HG03354 (cell line): ENCODE results near the gene GDF11.
A peak's percentile ranks its signal among the peaks of the same experiment; 100 is the strongest.
"Not testable (repeated sequence)": the region's sequence is repeated elsewhere in the genome, so short reads cannot be mapped to it uniquely, and the experiment has no call there.

Experiments
- ATAC-seq: cut with Tn5 transposase; IDR thresholded peaks from one replicate; pipeline ENCODE4 v1.9.1; 2021; ENCODE audit warnings: mild to moderate bottlenecking; ENCODE audit not compliant: unreplicated experiment, poor library complexity, severe bottlenecking

Gene GDF11

DNA sequence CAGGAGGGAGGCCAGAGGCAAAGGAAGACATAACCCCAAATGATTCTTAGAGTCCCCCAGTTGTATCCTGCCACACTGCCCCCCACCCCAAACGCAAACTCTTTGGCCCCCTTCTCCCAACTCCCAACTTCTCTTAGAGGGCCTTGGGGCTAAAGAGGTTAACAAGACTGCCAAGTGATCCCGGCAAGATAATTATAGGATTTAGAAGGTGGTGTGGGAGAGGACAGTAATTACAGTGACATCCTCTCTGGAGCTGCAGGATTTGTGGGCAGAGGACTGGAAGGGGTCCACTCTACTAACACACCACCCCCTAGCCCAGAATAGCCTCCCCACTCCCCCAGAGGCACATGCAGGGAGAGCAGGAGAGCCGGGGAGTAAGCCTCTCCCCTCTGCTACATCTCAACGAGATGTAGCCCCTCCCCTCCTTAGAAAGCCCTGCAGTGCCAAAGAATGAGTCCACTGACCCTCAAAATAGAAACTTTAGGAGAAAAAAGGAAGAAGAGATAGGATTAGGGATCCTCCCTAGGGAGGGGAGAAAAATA, 5.3 kb upstream of the GDF11 start:
- peak; percentile 13 for ATAC-seq

DNA sequence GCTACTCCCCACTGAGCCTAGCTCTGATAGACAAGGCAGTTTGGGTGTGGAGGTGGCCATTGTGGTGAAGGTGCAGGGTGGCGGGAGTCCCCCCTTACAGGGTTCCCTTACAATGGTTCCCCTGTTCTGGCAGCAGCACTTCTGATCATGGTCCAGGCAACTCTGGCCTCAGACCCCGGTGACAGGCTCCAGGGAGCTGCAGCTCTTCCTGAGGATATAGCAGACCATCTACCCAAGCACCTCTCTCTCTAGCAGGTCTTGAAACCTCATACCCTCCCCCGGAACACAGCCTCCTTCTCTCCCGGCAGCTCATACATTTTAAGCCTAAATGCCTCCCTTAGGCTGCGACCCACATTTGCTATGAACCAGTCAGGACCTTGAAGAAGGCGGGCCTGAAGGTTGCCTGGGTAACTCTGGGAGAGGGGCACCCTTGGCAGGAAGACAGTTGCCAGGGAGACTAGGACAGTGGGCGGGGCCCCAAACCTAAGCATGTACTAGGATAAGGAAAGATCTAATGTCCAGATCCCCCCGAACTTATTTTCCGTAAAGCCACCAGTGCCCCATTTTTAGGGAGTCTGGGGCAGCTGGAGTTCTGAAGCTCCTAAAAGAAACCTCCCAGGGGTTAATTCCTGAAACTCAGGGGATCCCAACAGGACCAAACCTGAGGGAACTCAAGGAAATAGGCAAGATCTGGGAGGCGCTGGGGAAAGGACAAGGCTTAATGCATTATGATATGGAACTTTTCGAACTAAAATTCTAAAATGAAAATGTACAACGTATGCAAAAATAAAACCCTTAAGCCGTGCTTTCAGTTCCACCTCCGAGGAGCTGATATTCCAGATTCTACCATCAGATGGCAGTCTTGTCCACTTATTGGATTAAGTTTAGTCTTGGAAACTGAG, 4.5 kb upstream of the GDF11 start:
- peak; percentile 86 for ATAC-seq

DNA sequence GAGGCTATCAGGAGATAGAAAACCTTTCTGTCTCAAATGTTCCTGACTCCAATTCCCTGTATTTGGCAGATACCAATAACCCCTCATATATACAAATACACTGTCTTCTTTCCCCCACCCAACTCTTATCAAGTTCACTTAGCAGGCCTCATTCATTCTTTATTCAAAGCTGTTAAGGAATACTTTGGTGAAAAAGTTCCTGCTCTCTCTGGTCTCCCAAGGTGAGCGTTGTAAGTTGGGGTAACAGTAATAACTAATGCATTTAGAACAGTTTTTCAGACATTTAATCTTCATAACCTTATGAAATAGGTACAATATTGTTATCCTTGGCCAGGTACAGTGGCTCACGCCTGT, 3.9 kb upstream of the GDF11 start:
- ATAC-seq = no peak

DNA sequence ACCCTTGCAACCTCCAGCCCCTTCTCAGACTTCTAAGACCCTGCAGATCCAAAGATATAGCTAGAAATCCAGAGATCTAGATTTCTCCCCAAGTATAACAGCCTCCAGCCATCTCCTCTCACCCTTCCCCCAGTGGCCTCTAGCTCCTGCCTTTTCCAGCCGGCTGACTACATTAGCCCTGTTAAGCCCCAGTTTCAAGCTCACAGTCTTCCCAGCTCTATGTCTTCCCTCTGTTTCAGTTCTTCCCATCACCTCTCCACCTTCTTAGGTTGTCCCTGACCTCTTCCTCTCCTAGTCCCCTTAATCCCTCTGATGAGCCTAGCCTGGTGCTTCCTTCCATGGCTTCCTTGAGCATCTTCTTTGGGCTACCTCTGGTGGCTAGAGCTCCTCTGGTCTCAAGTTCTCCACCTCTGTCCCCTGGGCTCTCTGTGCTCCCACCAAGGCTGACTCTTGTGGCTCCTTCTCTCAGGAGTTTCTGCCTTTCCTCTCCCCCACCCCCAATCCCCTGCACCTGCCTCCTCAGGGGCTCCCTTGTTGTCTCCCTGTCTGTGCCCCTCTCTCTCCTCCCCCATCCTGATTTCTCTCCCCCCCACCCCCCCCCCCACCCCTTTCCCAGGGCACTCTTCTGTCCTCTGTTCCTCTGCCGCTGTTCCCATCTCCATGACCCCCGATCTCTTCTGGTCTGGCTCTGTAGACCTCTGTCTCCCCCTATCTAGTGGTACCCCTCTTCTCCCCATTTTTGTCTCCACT, 816 bp upstream of the GDF11 start:
- ATAC-seq = no peak

DNA sequence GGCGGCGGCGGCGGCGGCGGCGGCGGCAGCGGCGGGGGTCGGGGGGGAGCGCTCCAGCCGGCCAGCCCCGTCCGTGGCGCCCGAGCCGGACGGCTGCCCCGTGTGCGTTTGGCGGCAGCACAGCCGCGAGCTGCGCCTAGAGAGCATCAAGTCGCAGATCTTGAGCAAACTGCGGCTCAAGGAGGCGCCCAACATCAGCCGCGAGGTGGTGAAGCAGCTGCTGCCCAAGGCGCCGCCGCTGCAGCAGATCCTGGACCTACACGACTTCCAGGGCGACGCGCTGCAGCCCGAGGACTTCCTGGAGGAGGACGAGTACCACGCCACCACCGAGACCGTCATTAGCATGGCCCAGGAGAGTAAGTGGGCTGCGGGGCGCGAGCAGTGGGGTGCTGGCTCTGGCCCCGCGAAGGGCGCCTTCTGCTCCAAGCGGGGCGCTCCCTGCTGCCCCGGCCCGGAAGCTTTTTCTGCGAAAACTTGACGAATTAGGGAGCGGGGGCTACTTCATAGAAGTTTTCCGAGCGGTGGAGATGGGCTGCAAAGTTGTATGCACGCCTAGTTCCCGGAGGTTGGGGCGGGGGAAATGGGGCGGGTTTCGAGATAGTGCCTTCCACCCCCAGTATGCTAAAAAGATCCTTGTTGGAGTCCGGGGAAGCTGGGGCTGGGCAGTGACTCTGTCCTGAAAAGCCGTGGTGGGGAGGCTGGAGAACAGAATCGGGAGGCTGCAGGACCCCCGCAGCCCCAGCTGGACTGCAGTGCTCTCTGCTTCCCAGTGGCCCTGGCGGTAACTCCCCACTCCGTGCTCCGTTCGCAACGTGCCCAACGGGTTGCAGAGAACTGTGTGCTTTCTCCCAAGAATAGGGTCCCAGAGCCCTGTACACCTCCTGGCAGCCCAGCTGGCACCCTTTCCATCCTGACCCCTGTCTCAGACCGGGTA, 751 bp downstream of the GDF11 start:
- peak; percentile 49 for ATAC-seq

DNA sequence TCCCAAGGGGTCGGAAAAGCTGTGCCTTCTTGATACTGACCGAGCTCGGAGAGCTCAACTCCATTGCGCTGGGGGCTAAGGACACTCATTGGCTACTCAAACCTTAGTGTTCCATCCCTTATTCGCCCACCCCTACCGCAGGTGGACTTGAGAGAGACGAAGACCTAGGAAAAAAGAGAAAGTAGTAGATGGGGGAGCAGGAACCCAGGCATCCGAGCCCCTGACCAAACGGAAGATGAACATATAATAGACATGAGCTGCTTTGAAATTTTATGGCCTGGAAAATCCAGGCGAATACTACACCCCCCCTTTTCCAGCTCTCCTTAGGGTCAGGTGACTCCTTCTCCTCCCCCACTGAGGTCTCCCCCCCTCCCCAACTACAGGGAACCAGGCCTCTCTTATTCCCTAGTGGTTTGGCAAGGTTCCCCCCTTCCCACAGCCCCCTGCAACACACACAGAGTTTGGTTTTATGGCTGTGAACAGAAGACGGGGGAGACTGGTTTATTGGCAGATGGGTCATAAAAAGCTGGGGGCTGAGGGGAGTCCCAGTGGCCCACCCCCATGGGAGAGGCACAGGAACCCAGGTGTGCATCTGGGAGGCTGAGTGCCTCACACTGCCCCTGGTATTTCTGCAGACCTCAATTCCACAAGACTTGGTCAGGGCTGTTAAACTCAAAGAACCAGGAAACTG, 1.6 kb downstream of the GDF11 start:
- ATAC-seq = no peak

DNA sequence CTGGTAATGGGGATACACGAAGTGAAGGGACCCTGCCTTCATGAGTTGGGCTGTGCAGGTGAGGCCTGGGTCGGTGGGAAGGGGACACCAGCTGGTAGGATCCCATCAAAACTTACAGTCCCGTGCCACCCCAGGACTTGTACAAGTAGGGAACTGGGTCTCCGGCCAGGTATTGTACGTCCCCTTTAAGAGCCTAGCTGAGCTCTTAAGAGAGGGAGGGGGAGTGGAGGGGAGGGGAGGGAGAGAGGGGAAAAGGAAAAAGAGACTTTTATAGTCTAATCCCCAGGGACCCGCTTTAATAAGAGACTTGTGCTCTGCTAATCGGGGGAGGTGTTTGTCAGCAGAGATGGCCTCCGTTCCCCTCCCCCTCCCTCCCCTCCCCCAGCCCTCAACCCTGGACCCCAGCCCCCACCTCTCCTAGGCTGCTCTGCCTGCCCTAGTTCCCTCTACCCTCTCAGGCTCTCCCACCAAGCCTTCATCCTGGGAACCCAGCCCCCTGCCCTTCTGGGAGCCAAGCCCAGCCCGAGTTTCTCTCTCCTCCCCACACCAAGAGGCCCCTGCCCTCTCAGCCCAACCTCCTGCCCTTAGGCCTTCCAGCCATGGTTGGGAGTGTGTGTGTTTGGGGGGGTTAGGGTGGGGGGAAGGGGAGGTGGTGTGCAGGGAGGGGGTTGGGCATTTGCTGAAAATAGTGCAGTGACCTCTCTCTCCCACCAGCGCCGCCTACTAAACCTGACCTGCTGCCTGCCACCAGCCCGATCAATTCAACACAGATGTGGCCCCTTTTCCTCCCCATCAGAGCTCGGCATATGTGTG, 2.6 kb downstream of the GDF11 start:
- ATAC-seq = no peak

DNA sequence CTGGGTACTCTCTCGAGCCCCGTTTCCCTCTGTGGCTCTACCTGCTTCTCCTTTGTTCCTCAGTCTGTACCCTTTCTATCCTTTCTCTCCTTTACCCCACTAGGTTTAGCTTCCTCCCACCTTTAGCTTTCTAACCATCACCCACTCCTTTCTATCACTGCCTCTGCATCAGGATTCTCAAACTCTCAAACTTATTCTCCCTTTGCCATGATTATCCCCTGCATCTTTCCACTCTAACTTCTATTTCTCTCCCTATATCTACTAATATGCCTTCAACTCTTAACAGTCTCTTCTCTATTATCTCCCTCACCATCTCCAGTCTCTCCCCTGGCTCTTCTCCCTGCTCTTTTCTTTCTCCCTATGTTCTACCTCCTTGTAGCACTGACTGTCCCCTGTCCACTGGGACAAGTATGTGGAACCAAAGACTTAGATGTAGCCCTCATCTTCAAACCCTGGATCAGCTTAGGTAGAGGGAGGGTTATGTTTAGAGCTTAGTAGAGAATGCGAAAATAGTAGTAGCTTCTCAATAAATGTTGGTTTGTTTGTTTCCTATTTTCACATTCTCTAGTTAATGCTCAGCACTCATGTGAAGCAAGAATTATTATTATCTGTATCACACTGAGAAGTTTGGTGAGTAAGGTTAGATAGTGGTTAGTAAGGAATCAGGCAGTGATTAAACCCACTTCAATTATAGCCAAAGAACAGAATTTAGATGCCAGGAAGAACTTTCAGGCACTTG, 3.4 kb downstream of the GDF11 start:
- ATAC-seq = no peak

DNA sequence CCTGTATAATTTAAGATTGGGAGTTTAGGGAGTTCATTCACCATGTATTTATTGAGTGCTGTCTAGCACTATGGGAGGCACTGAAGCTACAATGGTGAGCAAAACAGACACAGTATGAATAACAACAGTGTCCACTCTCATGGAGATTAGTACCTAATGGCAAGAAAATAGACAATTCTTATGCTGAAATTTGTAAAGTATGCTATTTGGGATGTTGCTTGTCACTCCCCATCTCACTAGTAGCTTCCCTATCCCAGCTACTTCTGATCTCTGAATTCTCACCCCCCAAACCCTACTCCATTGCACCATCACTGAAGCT, 4.0 kb downstream of the GDF11 start:
- ATAC-seq = no peak

DNA sequence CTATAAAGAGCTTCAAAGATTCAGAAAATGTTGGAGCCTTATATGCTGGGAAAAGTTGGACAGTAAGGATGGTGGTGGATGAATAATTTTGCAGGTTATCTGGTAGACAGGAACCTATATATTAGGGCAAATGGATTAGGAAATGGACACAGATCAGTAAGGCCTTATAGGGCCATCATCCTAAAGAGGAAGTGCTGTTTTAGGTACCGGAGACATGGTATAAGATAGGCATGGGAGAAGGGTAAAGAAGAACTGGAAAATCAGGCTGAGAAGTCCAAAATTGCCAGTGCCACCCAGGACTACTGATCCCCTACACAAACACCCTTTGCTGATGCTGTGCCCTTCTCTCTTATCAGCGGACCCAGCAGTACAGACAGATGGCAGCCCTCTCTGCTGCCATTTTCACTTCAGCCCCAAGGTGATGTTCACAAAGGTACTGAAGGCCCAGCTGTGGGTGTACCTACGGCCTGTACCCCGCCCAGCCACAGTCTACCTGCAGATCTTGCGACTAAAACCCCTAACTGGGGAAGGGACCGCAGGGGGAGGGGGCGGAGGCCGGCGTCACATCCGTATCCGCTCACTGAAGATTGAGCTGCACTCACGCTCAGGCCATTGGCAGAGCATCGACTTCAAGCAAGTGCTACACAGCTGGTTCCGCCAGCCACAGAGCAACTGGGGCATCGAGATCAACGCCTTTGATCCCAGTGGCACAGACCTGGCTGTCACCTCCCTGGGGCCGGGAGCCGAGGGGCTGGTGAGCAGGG, 5.5 kb downstream of the GDF11 start:
- no peak for ATAC-seq

DNA sequence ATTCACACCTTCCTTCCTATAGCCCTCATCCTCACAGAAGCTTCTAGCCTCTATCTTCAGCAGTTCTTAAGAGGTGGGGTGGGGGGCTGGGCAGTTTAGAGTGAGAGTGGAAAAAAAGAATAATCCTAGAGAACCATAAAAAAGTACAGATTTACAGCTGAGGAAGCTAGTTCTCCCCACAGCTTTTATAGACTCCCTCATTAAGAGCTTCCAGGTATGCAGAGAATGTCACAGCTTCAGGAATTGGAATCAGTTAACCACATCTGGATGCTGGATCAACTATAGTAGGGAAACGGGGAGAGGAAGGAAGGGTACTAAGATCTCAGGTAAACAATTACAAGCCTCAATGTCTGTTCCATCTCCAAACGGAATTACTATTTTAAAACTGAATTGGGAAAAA, 12.3 kb downstream of the GDF11 start:
- ATAC-seq = no peak

DNA sequence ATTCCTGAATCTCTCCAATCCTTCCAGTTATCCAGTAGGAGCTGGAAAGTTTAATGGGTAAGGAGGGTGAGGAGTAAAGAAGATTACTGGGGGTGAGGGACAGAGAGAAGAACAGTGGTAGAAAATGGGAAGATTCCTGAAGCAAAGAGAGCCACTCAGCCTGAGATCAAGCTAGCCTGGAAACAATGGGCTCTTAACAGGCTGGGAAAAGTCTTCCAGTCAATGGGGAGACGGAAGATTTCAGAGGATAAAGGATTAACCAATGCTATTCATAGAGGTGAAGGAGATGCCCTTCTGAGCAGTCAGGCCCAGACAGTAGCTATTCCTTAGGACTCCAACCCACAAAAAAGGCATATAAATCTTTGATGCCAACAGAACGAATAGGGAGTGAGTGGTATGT, 14.8 kb downstream of the GDF11 start:
- no peak for ATAC-seq

DNA sequence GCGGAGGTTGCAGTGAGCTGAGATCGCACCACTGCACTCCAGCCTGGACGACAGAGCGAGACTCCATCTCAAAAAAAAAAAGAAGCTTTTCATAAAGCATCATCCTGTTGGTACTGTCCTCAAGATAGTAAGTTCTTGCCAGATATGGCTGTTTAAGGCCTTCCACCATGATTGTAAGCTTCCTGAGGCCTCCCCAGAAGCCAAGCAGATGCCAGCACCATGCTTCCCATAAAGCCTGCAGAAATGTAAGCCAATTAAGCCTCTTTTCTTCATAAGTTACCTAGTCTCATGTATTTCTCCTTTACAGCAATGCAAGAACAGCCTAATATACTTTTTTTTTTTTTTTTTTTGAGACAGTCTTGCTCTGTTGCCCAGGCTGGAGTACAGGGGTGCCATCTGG, 15.7 kb downstream of the GDF11 start:
- ATAC-seq = not testable (repeated sequence)

DNA sequence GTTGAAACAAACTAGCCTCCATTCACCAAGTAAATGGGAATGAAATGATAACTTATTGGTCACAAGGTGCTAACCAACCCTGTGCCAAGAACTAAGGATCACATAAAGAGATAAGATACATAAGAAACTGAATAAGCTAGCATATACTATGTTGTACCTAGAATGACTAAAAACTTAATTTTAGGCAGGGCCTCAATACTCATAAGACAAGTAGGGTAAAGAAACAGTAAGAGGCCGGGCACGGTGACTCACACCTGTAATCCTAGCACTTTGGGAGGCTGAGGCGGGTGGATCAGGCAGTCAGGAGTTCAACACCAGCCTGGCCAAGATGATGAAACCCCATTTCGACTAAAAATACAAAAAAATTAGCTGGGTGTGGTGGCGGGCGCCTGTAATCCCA, 17.7 kb downstream of the GDF11 start:
- no peak for ATAC-seq

DNA sequence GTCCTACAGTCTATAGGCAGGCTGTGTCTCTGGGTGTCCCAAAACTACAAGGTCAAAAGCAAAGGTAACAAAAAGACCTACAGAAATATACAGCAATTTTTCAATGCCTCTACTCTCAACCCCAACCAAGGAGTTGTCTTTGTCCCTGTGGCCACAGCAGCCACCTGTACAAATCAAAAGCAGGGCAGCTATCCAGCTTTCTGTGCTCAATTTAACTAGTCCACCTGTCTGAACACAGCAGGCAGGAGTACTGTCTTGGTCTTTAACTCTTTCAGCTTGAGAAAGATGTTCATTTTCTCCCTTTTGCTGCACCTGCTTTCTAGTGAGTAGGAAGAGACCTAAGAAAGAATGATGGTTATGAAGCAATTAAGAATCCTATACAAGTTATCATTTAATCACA, 19.7 kb downstream of the GDF11 start:
- ATAC-seq = no peak

DNA sequence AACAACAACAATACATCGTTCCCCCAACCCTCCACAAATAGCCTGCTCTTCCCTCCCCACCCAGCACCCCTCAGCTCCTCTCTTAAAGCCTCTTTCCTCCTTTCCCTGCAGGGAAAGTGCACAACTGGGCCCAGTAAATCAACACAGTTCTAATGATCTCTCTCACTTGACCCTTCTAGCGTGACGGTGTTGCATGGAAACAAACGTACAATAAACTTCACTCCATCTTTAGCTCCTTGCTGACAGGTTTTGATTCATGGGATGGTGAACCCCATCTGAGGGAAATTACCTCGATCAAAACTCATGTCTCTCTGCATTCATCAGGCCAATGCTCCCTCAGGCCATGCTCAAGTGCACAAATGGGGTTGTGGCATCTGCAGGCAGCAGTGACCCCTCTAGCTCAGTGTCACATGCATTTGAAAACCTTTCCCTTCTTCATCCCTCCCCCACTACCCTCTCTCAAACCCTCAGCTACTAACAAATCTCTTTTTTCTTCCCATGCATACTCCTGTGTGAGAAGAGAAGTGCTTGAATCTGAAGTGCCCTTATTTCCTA, 22.9 kb downstream of the GDF11 start:
- no peak for ATAC-seq

DNA sequence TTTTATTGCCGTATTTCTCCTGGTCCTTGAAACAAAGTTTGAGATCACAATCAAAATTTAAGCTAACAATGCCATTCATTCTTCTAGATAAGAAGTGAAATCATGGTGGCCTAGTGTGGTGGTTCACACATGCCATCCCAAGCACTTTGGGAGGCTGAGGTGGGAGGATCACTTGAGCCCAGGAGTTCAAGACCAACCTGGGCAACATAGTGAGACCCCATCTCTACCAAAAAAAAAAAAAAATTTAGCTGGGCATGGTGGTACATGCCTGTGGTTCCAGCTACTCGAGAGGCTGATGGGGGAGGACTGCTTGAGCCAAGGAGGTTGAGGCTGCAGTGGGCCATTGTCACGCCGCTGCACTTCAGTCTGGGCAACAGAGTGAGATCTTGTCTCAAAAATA, 24.2 kb downstream of the GDF11 start:
- no peak for ATAC-seq
